Neural progenitor cell (in vitro differentiated cells): Measurements from ENCODE around the gene HEPACAM. TPM values are rescaled to one million over a fixed set of nuclear protein-coding genes. Genes with fewer than 3 reads are reported as not detected.

Source experiments
- DNase-seq: peaks from one replicate; pipeline ENCODE4 v3.0.0-alpha.2; 2016; ENCODE audit warnings: low spot score
- H2AFZ ChIP-seq: fragments of 200-600 bp; sonication (generic); replicated peaks from 2 replicates; pipeline ENCODE4 v1.6.1; 2016; ENCODE audit warnings: antibody characterized with exemption
- H3F3A ChIP-seq: fragments of 200-600 bp; sonication (generic); 2 replicates; pipeline ENCODE4 v1.6.1; 2016; ENCODE audit warnings: antibody characterized with exemption, low read depth
- H3K27ac ChIP-seq: fragments of 200-600 bp; sonication (generic); 2 replicates; pipeline ENCODE4 v1.5.1; 2016; ENCODE audit warnings: mild to moderate bottlenecking
- H3K27me3 ChIP-seq: fragments of 200-600 bp; sonication (generic); 2 replicates; pipeline ENCODE4 v1.6.1; 2016; ENCODE audit warnings: mild to moderate bottlenecking, moderate library complexity
- H3K36me3 ChIP-seq: fragments of 200-600 bp; sonication (generic); 2 replicates; pipeline ENCODE4 v1.5.1; 2016
- H3K4me1 ChIP-seq: fragments of 200-600 bp; sonication (generic); 2 replicates; pipeline ENCODE4 v1.6.1; 2016; ENCODE audit warnings: mixed run types
- H3K4me2 ChIP-seq: fragments of 200-600 bp; sonication (generic); 2 replicates; pipeline ENCODE4 v1.6.1; 2016
- H3K4me3 ChIP-seq: fragments of 200-600 bp; sonication (generic); 2 replicates; pipeline ENCODE4 v1.5.1; 2016
- H3K79me2 ChIP-seq: fragments of 200-600 bp; sonication (generic); 2 replicates; pipeline ENCODE4 v1.6.1; 2016; ENCODE audit warnings: low read depth
- H3K9ac ChIP-seq: fragments of 200-600 bp; sonication (generic); 2 replicates; pipeline ENCODE4 v1.6.1; 2016
- H3K9me3 ChIP-seq: fragments of 200-600 bp; sonication (generic); 2 replicates; pipeline ENCODE4 v1.5.1; 2016; ENCODE audit warnings: low read depth
- H4K20me1 ChIP-seq: fragments of 200-600 bp; sonication (generic); 2 replicates; pipeline ENCODE4 v1.6.1; 2016; ENCODE audit warnings: low read depth
- H3K27ac Mint-ChIP-seq: 3 replicates; pipeline ENCODE4 v1.8.0; 2021; ENCODE audit warnings: mixed read lengths
- H3K27me3 Mint-ChIP-seq: 2 replicates; pipeline ENCODE4 v1.8.0; 2022; ENCODE audit warnings: low read depth, mild to moderate bottlenecking, inconsistent platforms, moderate library complexity, mixed read lengths; ENCODE audit not compliant: insufficient read depth
- H3K36me3 Mint-ChIP-seq: 3 replicates; pipeline ENCODE4 v1.8.0; 2021; ENCODE audit warnings: mixed read lengths
- H3K4me1 Mint-ChIP-seq: 3 replicates; pipeline ENCODE4 v1.8.0; 2021; ENCODE audit warnings: mixed read lengths
- H3K4me3 Mint-ChIP-seq: 3 replicates; pipeline ENCODE4 v1.8.0; 2021; ENCODE audit warnings: mild to moderate bottlenecking, moderate library complexity, mixed read lengths
- H3K9me3 Mint-ChIP-seq: 3 replicates; pipeline ENCODE4 v1.8.0; 2020; ENCODE audit warnings: mixed read lengths
- CTCF ChIP-seq: fragments of 200-600 bp; sonication (generic); IDR thresholded peaks from 2 replicates; pipeline ENCODE4 v1.5.1; 2017; ENCODE audit warnings: antibody characterized with exemption, mild to moderate bottlenecking
- EZH2 ChIP-seq: fragments of 200-600 bp; sonication (generic); IDR thresholded peaks from 2 replicates; pipeline ENCODE4 v1.6.1; 2017; ENCODE audit warnings: antibody characterized with exemption, mild to moderate bottlenecking, moderate library complexity
- EZH2phosphoT487 ChIP-seq: fragments of 200-600 bp; sonication (generic); IDR thresholded peaks from 2 replicates; pipeline ENCODE4 v1.6.1; 2017; ENCODE audit warnings: antibody characterized with exemption
- total RNA-seq: library from RNA; depleted of rRNA; stranded (reverse); fragments of >200 nt; gene quantifications from 2 replicates; pipeline ENCODE4 v1.2.3, GENCODE V29; 2015; ENCODE audit warnings: low replicate concordance

The HEPACAM gene
- total RNA-seq, 1 donor from 2014 or later = not detected

- no peaks in the 10 kb centered on the region for H3K9me3 Mint-ChIP-seq
- TF ChIP-seq EZH2 (no peak), EZH2phosphoT487 (no peak), CTCF (no peak)
- H3K27me3 Mint-ChIP-seq = peaks cover 9% of the 10 kb centered on the region
- no peak overlapping the region for H3K27ac Mint-ChIP-seq
- Histone ChIP-seq H3K36me3 (no peaks in the 10 kb centered on the region), H3K4me3 (no peak overlapping the region), H2AFZ (no peak overlapping the region), H3K9me3 (no peaks in the 10 kb centered on the region), H3K4me2 (no peak overlapping the region), H3K27ac (no peak overlapping the region), H3K4me1 (peaks cover 6% of the 10 kb centered on the region), H3K27me3 (peaks cover 24% of the 10 kb centered on the region), H4K20me1 (no peaks in the 10 kb centered on the region), H3K9ac (no peak overlapping the region), H3K79me2 (no peaks in the 10 kb centered on the region), H3F3A (no peaks in the 10 kb centered on the region)
- H3K4me1 Mint-ChIP-seq = no peaks in the 10 kb centered on the region
- H3K4me3 Mint-ChIP-seq = no peak overlapping the region
- no peaks in the 10 kb centered on the region for H3K36me3 Mint-ChIP-seq
- DNase-seq = no peak
Observed at GRCh38 chr11:124890151-124890550, 45.7 kb downstream of the HEPACAM start.

- no peak overlapping the region for H2AFZ ChIP-seq
- H3K4me1 Mint-ChIP-seq = no peaks in the 10 kb centered on the region
- DNase-seq = no peak
- peaks cover 6% of the 10 kb centered on the region for H3K4me1 ChIP-seq
- H3K4me3 ChIP-seq = no peak overlapping the region
- TF ChIP-seq CTCF (no peak), EZH2phosphoT487 (no peak)
- peaks cover 24% of the 10 kb centered on the region for H3K27me3 ChIP-seq
- H3K4me2 ChIP-seq = no peak overlapping the region
- H3K36me3 ChIP-seq = no peaks in the 10 kb centered on the region
- H4K20me1 ChIP-seq = no peaks in the 10 kb centered on the region
- no peaks in the 10 kb centered on the region for H3K36me3 Mint-ChIP-seq
- H3K27ac ChIP-seq = no peak overlapping the region
- H3K4me3 Mint-ChIP-seq = no peak overlapping the region
- H3K27me3 Mint-ChIP-seq = peaks cover 9% of the 10 kb centered on the region
- no peaks in the 10 kb centered on the region for H3K9me3 Mint-ChIP-seq
- no peak overlapping the region for H3K27ac Mint-ChIP-seq
- no peaks in the 10 kb centered on the region for H3K9me3 ChIP-seq
- no peaks in the 10 kb centered on the region for H3K79me2 ChIP-seq
- no peaks in the 10 kb centered on the region for H3F3A ChIP-seq
- no peak overlapping the region for H3K9ac ChIP-seq
Observed at GRCh38 chr11:124889191-124890091, 46.4 kb downstream of the HEPACAM start.

- Mint-ChIP-seq H3K4me1 (peaks cover 9% of the 10 kb centered on the region), H3K4me3 (no peak overlapping the region), H3K27me3 (peaks cover 4% of the 10 kb centered on the region), H3K36me3 (no peaks in the 10 kb centered on the region), H3K9me3 (no peaks in the 10 kb centered on the region), H3K27ac (no peak overlapping the region)
- H3K27ac ChIP-seq = no peak overlapping the region
- no peak overlapping the region for H3K9ac ChIP-seq
- H3K36me3 ChIP-seq = no peaks in the 10 kb centered on the region
- H3F3A ChIP-seq = no peaks in the 10 kb centered on the region
- H2AFZ ChIP-seq = no peak overlapping the region
- no peaks in the 10 kb centered on the region for H3K79me2 ChIP-seq
- no peak overlapping the region for H3K4me3 ChIP-seq
- no peak overlapping the region for H3K4me2 ChIP-seq
- no peaks in the 10 kb centered on the region for H4K20me1 ChIP-seq
- H3K9me3 ChIP-seq = no peaks in the 10 kb centered on the region
- TF ChIP-seq EZH2phosphoT487 = no peak
- no peak for TF ChIP-seq EZH2
- no peak for TF ChIP-seq CTCF
- no peak for DNase-seq
- H3K4me1 ChIP-seq = peaks cover 6% of the 10 kb centered on the region
- peaks cover 22% of the 10 kb centered on the region for H3K27me3 ChIP-seq
Observed at GRCh38 chr11:124887667-124888013, 48.2 kb downstream of the HEPACAM start.
